PC-3 (cell line): ENCODE measurements around the gene DYSF.

Experiments used
- EZH2 ChIP-seq: fragments of 300-600 bp; sonication (generic); IDR thresholded peaks from one replicate; pipeline ENCODE4 v1.6.1; 2017; ENCODE audit warnings: antibody characterized with exemption, mild to moderate bottlenecking, low read length; ENCODE audit not compliant: unreplicated experiment
- EZH2phosphoT487 ChIP-seq: fragments of 300-600 bp; sonication (generic); IDR thresholded peaks from 2 replicates; pipeline ENCODE4 v1.6.1; 2018; ENCODE audit warnings: mild to moderate bottlenecking, antibody characterized with exemption, low read length, borderline replicate concordance
- TF ChIP-seq, protein P1 (sequence below): fragments of 300-600 bp; sonication (generic); conservative IDR thresholded peaks from 2 replicates; pipeline ENCODE4 v1.5.1; 2017; ENCODE audit warnings: antibody characterized with exemption, low read depth, mild to moderate bottlenecking, low read length

DNA sequence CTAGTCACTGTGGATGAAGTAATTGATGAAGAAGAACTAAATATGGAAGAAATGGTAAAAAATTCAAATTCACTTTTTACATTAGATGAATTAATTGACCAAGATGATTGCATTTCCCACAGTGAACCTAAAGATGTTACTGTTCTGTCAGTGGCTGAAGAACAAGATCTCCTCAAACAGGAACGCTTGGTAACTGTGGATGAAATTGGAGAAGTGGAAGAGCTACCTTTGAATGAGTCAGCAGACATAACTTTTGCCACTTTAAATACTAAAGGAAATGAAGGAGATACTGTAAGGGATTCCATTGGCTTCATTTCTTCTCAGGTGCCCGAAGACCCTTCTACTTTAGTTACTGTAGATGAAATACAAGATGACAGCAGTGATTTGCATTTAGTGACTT lies 26.6 kb upstream of the DYSF start:
- TF ChIP-seq, protein P1, sequence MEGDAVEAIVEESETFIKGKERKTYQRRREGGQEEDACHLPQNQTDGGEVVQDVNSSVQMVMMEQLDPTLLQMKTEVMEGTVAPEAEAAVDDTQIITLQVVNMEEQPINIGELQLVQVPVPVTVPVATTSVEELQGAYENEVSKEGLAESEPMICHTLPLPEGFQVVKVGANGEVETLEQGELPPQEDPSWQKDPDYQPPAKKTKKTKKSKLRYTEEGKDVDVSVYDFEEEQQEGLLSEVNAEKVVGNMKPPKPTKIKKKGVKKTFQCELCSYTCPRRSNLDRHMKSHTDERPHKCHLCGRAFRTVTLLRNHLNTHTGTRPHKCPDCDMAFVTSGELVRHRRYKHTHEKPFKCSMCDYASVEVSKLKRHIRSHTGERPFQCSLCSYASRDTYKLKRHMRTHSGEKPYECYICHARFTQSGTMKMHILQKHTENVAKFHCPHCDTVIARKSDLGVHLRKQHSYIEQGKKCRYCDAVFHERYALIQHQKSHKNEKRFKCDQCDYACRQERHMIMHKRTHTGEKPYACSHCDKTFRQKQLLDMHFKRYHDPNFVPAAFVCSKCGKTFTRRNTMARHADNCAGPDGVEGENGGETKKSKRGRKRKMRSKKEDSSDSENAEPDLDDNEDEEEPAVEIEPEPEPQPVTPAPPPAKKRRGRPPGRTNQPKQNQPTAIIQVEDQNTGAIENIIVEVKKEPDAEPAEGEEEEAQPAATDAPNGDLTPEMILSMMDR = no peak
- TF ChIP-seq EZH2 (no peak), EZH2phosphoT487 (no peak)
